Immature natural killer cell (primary cell): Measurements from ENCODE around the gene TMEM222. TPM values are rescaled to one million over a fixed set of nuclear protein-coding genes. Genes with fewer than 3 reads are reported as not detected.
A peak's percentile ranks its signal among the peaks of the same experiment; 100 is the strongest.

ENCODE experiments used
- DNase-seq, 3 donors: peaks; one replicate each; pipeline ENCODE4 v3.0.0; 2022; ENCODE audit warnings: mixed read lengths in 1 of 3
- H3K27ac Mint-ChIP-seq, 6 donors: one replicate each; pipeline ENCODE4 v1.8.0; 2020; ENCODE audit warnings: mixed read lengths in 6 of 6, mild to moderate bottlenecking in 5 of 6, inconsistent platforms in 4 of 6, moderate library complexity in 3 of 6
- H3K27me3 Mint-ChIP-seq, 3 donors: one replicate each; pipeline ENCODE4 v1.8.0; 2020 to 2021; ENCODE audit warnings: low read depth in 3 of 3, mild to moderate bottlenecking in 3 of 3, mixed read lengths in 3 of 3, moderate library complexity in 3 of 3, inconsistent platforms in 1 of 3
- H3K36me3 Mint-ChIP-seq, 3 donors: one replicate each; pipeline ENCODE4 v1.8.0; 2020; ENCODE audit warnings: mixed read lengths in 3 of 3, inconsistent platforms in 2 of 3, mild to moderate bottlenecking in 2 of 3
- H3K4me1 Mint-ChIP-seq, 2 donors: one replicate each; pipeline ENCODE4 v1.8.0; 2020; ENCODE audit warnings: inconsistent platforms in 2 of 2, mild to moderate bottlenecking in 2 of 2, mixed read lengths in 2 of 2, moderate library complexity in 1 of 2
- H3K4me3 Mint-ChIP-seq, 5 donors: one replicate each; pipeline ENCODE4 v1.8.0; 2020; ENCODE audit warnings: mild to moderate bottlenecking in 5 of 5, mixed read lengths in 5 of 5, inconsistent platforms in 3 of 5, moderate library complexity in 3 of 5
- H3K9me3 Mint-ChIP-seq, 6 donors: one replicate each; pipeline ENCODE4 v1.8.0; 2020; ENCODE audit warnings: mild to moderate bottlenecking in 6 of 6, mixed read lengths in 6 of 6, inconsistent platforms in 4 of 6, moderate library complexity in 3 of 6
- polyA plus RNA-seq, 3 donors: library from polyadenylated mRNA; unstranded; fragments of 300-500 nt; fragmentation: Illumina TruSeq; gene quantifications; one replicate each; pipeline ENCODE4 v1.2.3, GENCODE V29; 2021

TMEM222 gene
- polyA plus RNA-seq, 3 donors from 2014 or later = 56.0 to 99.3 (median 69.8) TPM

- no peak overlapping the region for H3K4me3 Mint-ChIP-seq
- H3K27ac Mint-ChIP-seq = peak overlapping the region in 3 of 6 donors; percentile 11 to 42 (median 13)
- peaks cover 0 to 2% (median 0%) of the 10 kb centered on the region in 6 donors for H3K9me3 Mint-ChIP-seq
- H3K36me3 Mint-ChIP-seq = no peaks in the 10 kb centered on the region
- peaks cover 17 to 18% of the 10 kb centered on the region in 2 donors for H3K4me1 Mint-ChIP-seq
- peaks cover 4 to 18% (median 5%) of the 10 kb centered on the region in 3 donors for H3K27me3 Mint-ChIP-seq
- DNase-seq = no peak
These were observed 3.8 kb upstream of the TMEM222 start for GRCh38 chr1:27318136-27318535.

- Mint-ChIP-seq H3K4me3 (no peak overlapping the region), H3K4me1 (peaks cover 21 to 23% of the 10 kb centered on the region in 2 donors), H3K27ac (no peak overlapping the region), H3K36me3 (no peaks in the 10 kb centered on the region), H3K9me3 (peaks cover 0 to 2% (median 0%) of the 10 kb centered on the region in 6 donors), H3K27me3 (peaks cover 4 to 18% (median 5%) of the 10 kb centered on the region in 3 donors)
- DNase-seq = no peak
These were observed 3.4 kb upstream of the TMEM222 start for GRCh38 chr1:27318596-27318995.

- Mint-ChIP-seq H3K9me3 (peaks cover 0 to 2% (median 0%) of the 10 kb centered on the region in 6 donors), H3K4me3 (peak overlapping the region; percentile 94 to 97 (median 96)), H3K27ac (peak overlapping the region; percentile 93 to 97 (median 95)), H3K4me1 (peaks cover 51 to 60% of the 10 kb centered on the region in 2 donors), H3K36me3 (peaks cover 0 to 15% (median under 1%) of the 10 kb centered on the region in 3 donors), H3K27me3 (peaks cover 0 to 18% (median 5%) of the 10 kb centered on the region in 3 donors)
- no peak for DNase-seq
These were observed 742 bp downstream of the TMEM222 start for GRCh38 chr1:27322569-27323240.

- peaks cover 0 to 10% (median 5%) of the 10 kb centered on the region in 3 donors for H3K27me3 Mint-ChIP-seq
- no peaks in the 10 kb centered on the region for H3K9me3 Mint-ChIP-seq
- H3K4me3 Mint-ChIP-seq = peak overlapping the region in 1 of 5 donors; percentile 12
- peaks cover 64 to 79% of the 10 kb centered on the region in 2 donors for H3K4me1 Mint-ChIP-seq
- H3K36me3 Mint-ChIP-seq = peaks cover 0 to 15% (median 6%) of the 10 kb centered on the region in 3 donors
- no peak for DNase-seq
- H3K27ac Mint-ChIP-seq = peak overlapping the region in 2 of 6 donors; percentile 20 to 68
These were observed 3.3 kb downstream of the TMEM222 start for GRCh38 chr1:27325286-27325685.

- H3K9me3 Mint-ChIP-seq = no peaks in the 10 kb centered on the region
- DNase-seq = no peak
- peak overlapping the region in 3 of 6 donors; percentile 16 to 74 (median 71) for H3K27ac Mint-ChIP-seq
- H3K4me1 Mint-ChIP-seq = peaks cover 74 to 90% of the 10 kb centered on the region in 2 donors
- H3K4me3 Mint-ChIP-seq = no peak overlapping the region
- peaks cover 2 to 19% (median 6%) of the 10 kb centered on the region in 3 donors for H3K36me3 Mint-ChIP-seq
- H3K27me3 Mint-ChIP-seq = peaks cover 0 to 1% (median 0%) of the 10 kb centered on the region in 3 donors
These were observed 6.0 kb downstream of the TMEM222 start for GRCh38 chr1:27327964-27328363.

GRCh38 chr1:27330786-27331185, 8.8 kb downstream of the TMEM222 start:
- no peak overlapping the region for H3K4me3 Mint-ChIP-seq
- H3K4me1 Mint-ChIP-seq = peaks cover 60 to 69% of the 10 kb centered on the region in 2 donors
- H3K36me3 Mint-ChIP-seq = peaks cover 6 to 24% (median 9%) of the 10 kb centered on the region in 3 donors
- H3K27ac Mint-ChIP-seq = peak overlapping the region in 4 of 6 donors; percentile 2 to 77 (median 44)
- peaks cover 0 to 1% (median 0%) of the 10 kb centered on the region in 3 donors for H3K27me3 Mint-ChIP-seq
- DNase-seq = no peak
- no peaks in the 10 kb centered on the region for H3K9me3 Mint-ChIP-seq

- peaks cover 54 to 63% of the 10 kb centered on the region in 2 donors for H3K4me1 Mint-ChIP-seq
- H3K27ac Mint-ChIP-seq = peak overlapping the region in 3 of 6 donors; percentile 55 to 77 (median 63)
- no peak overlapping the region for H3K4me3 Mint-ChIP-seq
- no peaks in the 10 kb centered on the region for H3K9me3 Mint-ChIP-seq
- peaks cover 0 to 1% (median 0%) of the 10 kb centered on the region in 3 donors for H3K27me3 Mint-ChIP-seq
- DNase-seq = no peak
- peaks cover 6 to 21% (median 9%) of the 10 kb centered on the region in 3 donors for H3K36me3 Mint-ChIP-seq
These were observed 9.5 kb downstream of the TMEM222 start for GRCh38 chr1:27331426-27331825.

- H3K27me3 Mint-ChIP-seq = peaks cover 0 to 1% (median 0%) of the 10 kb centered on the region in 3 donors
- peak overlapping the region in 1 of 5 donors; percentile 36 for H3K4me3 Mint-ChIP-seq
- peaks cover 50 to 58% of the 10 kb centered on the region in 2 donors for H3K4me1 Mint-ChIP-seq
- peaks cover 6 to 25% (median 9%) of the 10 kb centered on the region in 3 donors for H3K36me3 Mint-ChIP-seq
- peak overlapping the region in 4 of 6 donors; percentile 63 to 88 (median 80) for H3K27ac Mint-ChIP-seq
- no peak for DNase-seq
- no peaks in the 10 kb centered on the region for H3K9me3 Mint-ChIP-seq
These were observed 10.0 kb downstream of the TMEM222 start for GRCh38 chr1:27331922-27332321.

GRCh38 chr1:27332536-27333281, 10.7 kb downstream of the TMEM222 start:
- peaks cover 0 to 1% (median 0%) of the 10 kb centered on the region in 3 donors for H3K27me3 Mint-ChIP-seq
- H3K27ac Mint-ChIP-seq = peak overlapping the region; percentile 49 to 88 (median 74)
- H3K4me3 Mint-ChIP-seq = peak overlapping the region in 2 of 5 donors; percentile 3 to 50
- H3K4me1 Mint-ChIP-seq = peaks cover 47 to 52% of the 10 kb centered on the region in 2 donors
- H3K36me3 Mint-ChIP-seq = peaks cover 5 to 25% (median 9%) of the 10 kb centered on the region in 3 donors
- no peaks in the 10 kb centered on the region for H3K9me3 Mint-ChIP-seq
- peak; percentile 65 to 69 (median 68) for DNase-seq

GRCh38 chr1:27333717-27334279, 11.8 kb downstream of the TMEM222 start:
- Mint-ChIP-seq H3K27ac (peak overlapping the region in 2 of 6 donors; percentile 45 to 72), H3K4me1 (peaks cover 40 to 42% of the 10 kb centered on the region in 2 donors), H3K9me3 (no peaks in the 10 kb centered on the region), H3K36me3 (peaks cover 0 to 25% (median 9%) of the 10 kb centered on the region in 3 donors), H3K4me3 (no peak overlapping the region), H3K27me3 (no peaks in the 10 kb centered on the region)
- DNase-seq = no peak

GRCh38 chr1:27335506-27336422, 13.8 kb downstream of the TMEM222 start:
- peaks cover 0 to 5% (median 0%) of the 10 kb centered on the region in 3 donors for H3K27me3 Mint-ChIP-seq
- no peak overlapping the region for H3K4me3 Mint-ChIP-seq
- H3K36me3 Mint-ChIP-seq = peaks cover 0 to 25% (median 9%) of the 10 kb centered on the region in 3 donors
- DNase-seq = no peak
- no peaks in the 10 kb centered on the region for H3K9me3 Mint-ChIP-seq
- peaks cover 45% of the 10 kb centered on the region in 2 donors for H3K4me1 Mint-ChIP-seq
- H3K27ac Mint-ChIP-seq = no peak overlapping the region

- peak overlapping the region in 1 of 6 donors; percentile 37 for H3K27ac Mint-ChIP-seq
- H3K27me3 Mint-ChIP-seq = peaks cover 0 to 5% (median 3%) of the 10 kb centered on the region in 3 donors
- DNase-seq = no peak
- no peaks in the 10 kb centered on the region for H3K9me3 Mint-ChIP-seq
- no peak overlapping the region for H3K4me3 Mint-ChIP-seq
- peaks cover 0 to 25% (median 9%) of the 10 kb centered on the region in 3 donors for H3K36me3 Mint-ChIP-seq
- H3K4me1 Mint-ChIP-seq = peaks cover 45% of the 10 kb centered on the region in 2 donors
These were observed 14.8 kb downstream of the TMEM222 start for GRCh38 chr1:27336756-27337155.
